IMR-90 (cell line): ENCODE measurements around the gene SLC26A5. TPM values are rescaled to one million over a fixed set of nuclear protein-coding genes. Genes with fewer than 3 reads are reported as not detected.

Source experiments
- ATAC-seq: fragments of 200-7000 bp; cut with Tn5 transposase; 2 replicates; pipeline ENCODE4 v1.9.1; 2020; ENCODE audit warnings: low read depth, mild to moderate bottlenecking, moderate library complexity
- BruUV-seq: library from RNA; stranded (reverse); fragments of 400-500 nt; replicated peaks from 2 replicates; lab custom pipeline; 2021; lab: Mats Ljungman, UMichigan
- CTCF ChIA-PET: fragments of 300-600 bp; formaldehyde crosslinking; extraction: SDS; loops from one replicate; lab custom pipeline; 2021; ENCODE audit warnings: antibody characterized with exemption; lab: Yijun Ruan, JAX
- POLR2A ChIA-PET: fragments of 300-600 bp; sonication (Branson Sonifier 250); formaldehyde crosslinking; loops from one replicate; lab custom pipeline; 2022; ENCODE audit warnings: antibody characterized with exemption; ENCODE audit not compliant: unreplicated experiment; lab: Charles Lee
- DNase-seq: peaks from one replicate; pipeline ENCODE4 v3.0.0; 2013
- H2AFZ ChIP-seq: replicated peaks from 2 replicates; pipeline ENCODE3; 2013; ENCODE audit warnings: low read length, mild to moderate bottlenecking; ENCODE audit not compliant: poor library complexity
- H2AK5ac ChIP-seq: 2 replicates; pipeline ENCODE4 v1.6.1; 2013; ENCODE audit warnings: low read depth, low read length, inconsistent platforms
- H2AK9ac ChIP-seq: replicated peaks from 2 replicates; pipeline ENCODE3; 2013; ENCODE audit warnings: mild to moderate bottlenecking, low read depth, low read length, moderate library complexity; ENCODE audit not compliant: poor library complexity
- H2BK120ac ChIP-seq: 2 replicates; pipeline ENCODE4 v1.6.1; 2013; ENCODE audit warnings: low read depth, low read length, inconsistent platforms
- H2BK15ac ChIP-seq: 3 replicates; pipeline ENCODE4 v1.6.1; 2013; ENCODE audit warnings: low read depth, low read length, inconsistent platforms
- H2BK20ac ChIP-seq: 2 replicates; pipeline ENCODE4 v1.6.1; 2013; ENCODE audit warnings: low read depth, mild to moderate bottlenecking, inconsistent platforms, low read length, moderate library complexity
- H2BK5ac ChIP-seq: 2 replicates; pipeline ENCODE4 v1.6.1; 2013; ENCODE audit warnings: mild to moderate bottlenecking, low read depth, low read length, inconsistent platforms; ENCODE audit not compliant: poor library complexity, severe bottlenecking
- H3K14ac ChIP-seq: replicated peaks from 2 replicates; pipeline ENCODE4 v1.6.1; 2013; ENCODE audit warnings: low read depth, low read length, inconsistent platforms
- H3K18ac ChIP-seq: 2 replicates; pipeline ENCODE4 v1.6.1; 2013; ENCODE audit warnings: low read depth, low read length, control low read depth
- H3K23ac ChIP-seq: 2 replicates; pipeline ENCODE4 v1.6.1; 2013; ENCODE audit warnings: low read depth, low read length, inconsistent platforms
- H3K27ac ChIP-seq: 2 replicates; pipeline ENCODE4 v1.5.1; 2013; ENCODE audit warnings: mild to moderate bottlenecking, control low read depth, low read length; ENCODE audit not compliant: insufficient read depth
- H3K27me3 ChIP-seq: 2 replicates; pipeline ENCODE4 v1.6.1; 2013; ENCODE audit warnings: low read length; ENCODE audit not compliant: control insufficient read depth, insufficient read depth
- H3K36me3 ChIP-seq: 2 replicates; pipeline ENCODE4 v1.6.1; 2013; ENCODE audit warnings: low read length, mixed read lengths; ENCODE audit not compliant: control insufficient read depth, insufficient read depth
- H3K4ac ChIP-seq: 2 replicates; pipeline ENCODE4 v1.6.1; 2013; ENCODE audit warnings: low read depth, low read length, inconsistent platforms
- H3K4me1 ChIP-seq: 2 replicates; pipeline ENCODE4 v1.6.1; 2013; ENCODE audit warnings: low read length, mixed read lengths; ENCODE audit not compliant: control insufficient read depth, insufficient read depth
- H3K4me2 ChIP-seq: 2 replicates; pipeline ENCODE4 v1.6.1; 2013; ENCODE audit warnings: low read depth, mild to moderate bottlenecking, control low read depth, low read length, moderate library complexity
- H3K4me3 ChIP-seq: 2 replicates; pipeline ENCODE4 v1.5.1; 2013; ENCODE audit warnings: low read depth, mild to moderate bottlenecking, control low read depth, low read length, moderate library complexity; ENCODE audit not compliant: insufficient read depth
- H3K56ac ChIP-seq: 2 replicates; pipeline ENCODE4 v1.6.1; 2013; ENCODE audit warnings: low read length, inconsistent platforms; ENCODE audit not compliant: insufficient read depth; ENCODE audit errors: extremely low read depth
- H3K79me1 ChIP-seq, 2 experiments: 2 replicates each; pipeline ENCODE4 v1.6.1; 2013; ENCODE audit warnings: low read length in 2 of 2, inconsistent platforms in 1 of 2, low read depth in 1 of 2
- H3K9ac ChIP-seq: 2 replicates; pipeline ENCODE4 v1.6.1; 2013; ENCODE audit warnings: low read depth, low read length, control low read depth
- H3K9me1 ChIP-seq: 2 replicates; pipeline ENCODE4 v1.6.1; 2013; ENCODE audit warnings: low read length, inconsistent platforms; ENCODE audit not compliant: insufficient read depth
- H3K9me3 ChIP-seq: 2 replicates; pipeline ENCODE4 v1.6.1; 2013; ENCODE audit warnings: low read length; ENCODE audit not compliant: control insufficient read depth, insufficient read depth
- H4K20me1 ChIP-seq: 2 replicates; pipeline ENCODE4 v1.6.1; 2013; ENCODE audit warnings: low read length, inconsistent platforms; ENCODE audit not compliant: insufficient read depth
- H4K5ac ChIP-seq: 2 replicates; pipeline ENCODE4 v1.6.1; 2013; ENCODE audit warnings: mild to moderate bottlenecking, low read depth, low read length, control low read depth
- H4K8ac ChIP-seq, 2 experiments: 2 replicates each; pipeline ENCODE4 v1.6.1; 2013; ENCODE audit warnings: low read depth in 2 of 2, low read length in 2 of 2, control low read depth in 1 of 2, inconsistent platforms in 1 of 2
- H4K91ac ChIP-seq: 2 replicates; pipeline ENCODE4 v1.6.1; 2013; ENCODE audit warnings: low read depth, low read length, inconsistent platforms; ENCODE audit not compliant: insufficient read depth
- NFE2L2 ChIP-seq: fragments of 150-350 bp; IDR thresholded peaks from 2 replicates; pipeline ENCODE4 v1.6.1; 2016; ENCODE audit warnings: low read depth, mild to moderate bottlenecking, low read length
- WGBS, 2 experiments: methylation state at CpG; one replicate each; pipeline versions ENCODE4 v1.1.5 to v1.1.7; 2013; ENCODE audit warnings: missing lambda C conversion rate in 2 of 2; ENCODE audit not compliant: insufficient read length in 1 of 2; ENCODE audit errors: extremely low coverage in 2 of 2; 5-methylcytosine and 5-hydroxymethylcytosine counted together
- dilution Hi-C: fragments of 300-500 bp; cut with HindIII; formaldehyde crosslinking; loops from one replicate; pipeline ENCODE4 v1.14.3; 2018; ENCODE audit warnings: low sequenced_read_pairs; ENCODE audit not compliant: unreplicated experiment
- in situ Hi-C: fragments of 300-500 bp; cut with MboI; formaldehyde crosslinking; loops from 3 replicates; pipeline ENCODE4 v1.14.3; 2019; ENCODE audit warnings: low sequenced_read_pairs, inconsistent platforms, mixed read lengths
- intact Hi-C: fragments of 100-400 bp; cut with micrococcal nuclease; formaldehyde crosslinking; loops from 2 replicates; pipeline ENCODE4 v1.10.0; 2022
- polyA plus RNA-seq, 3 experiments: library from polyadenylated mRNA; depleted of rRNA; stranded (reverse); fragments of >200 nt; gene quantifications; 2 replicates each; pipeline ENCODE4 v1.2.3, GENCODE V29; 2012; ENCODE audit warnings: low replicate concordance in 1 of 3
- total RNA-seq: library from RNA; depleted of rRNA; stranded (reverse); fragments of >200 nt; gene quantifications from 2 replicates; pipeline ENCODE4 v1.2.3, GENCODE V29; 2012
- TF ChIP-seq, protein P1 (sequence below): conservative IDR thresholded peaks from 2 replicates; pipeline ENCODE4 v1.5.1; 2012; ENCODE audit warnings: mild to moderate bottlenecking, low read depth, low read length, improper control_type of control experiment

The SLC26A5 gene
- total and polyA plus RNA-seq, 2 of the 4 experiments (the other 2 are of a cell fraction): not detected

DNA sequence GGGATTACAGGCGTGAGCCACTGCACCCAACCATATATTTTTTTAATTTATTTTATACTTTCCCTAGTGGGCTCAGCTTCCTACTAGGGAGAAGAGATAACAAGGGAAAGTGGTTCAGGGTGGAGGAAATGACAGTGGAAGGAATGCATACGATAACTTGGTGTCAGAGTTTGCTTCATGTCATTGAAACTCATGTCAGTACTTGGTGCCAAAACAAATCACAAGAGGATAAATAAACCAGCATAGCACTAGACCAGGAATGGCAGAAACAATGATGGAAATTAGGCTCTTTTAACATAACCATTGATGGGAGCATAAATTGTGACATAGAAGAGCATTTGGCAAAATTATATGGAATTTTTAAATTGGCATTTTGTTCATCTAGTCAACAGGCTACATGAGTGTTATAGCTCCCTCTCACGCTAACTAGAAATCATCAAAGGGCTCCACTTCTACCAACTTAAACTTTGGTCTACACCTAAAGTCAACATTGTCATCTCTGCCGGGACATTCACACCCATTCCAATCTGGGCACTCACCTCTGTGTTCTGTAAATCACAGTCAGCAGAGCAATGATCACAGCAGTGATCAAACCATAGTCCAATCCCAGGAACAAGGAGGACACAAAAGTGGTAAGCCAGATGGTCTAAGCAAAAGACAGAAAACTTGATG, 57.4 kb downstream of the SLC26A5 start:
- intact Hi-C loops: no loop called here
- Histone ChIP-seq H3K4me1 (no peaks in the 10 kb centered on the region), H2AK9ac (no peak overlapping the region), H4K8ac (no peak overlapping the region), H4K20me1 (no peaks in the 10 kb centered on the region), H3K4me2 (no peak overlapping the region), H2BK5ac (no peak overlapping the region), H3K9me1 (no peaks in the 10 kb centered on the region), H3K79me1 (no peaks in the 10 kb centered on the region), H3K9ac (no peak overlapping the region), H3K27me3 (peaks cover 5% of the 10 kb centered on the region), H3K23ac (no peak overlapping the region), H3K4me3 (no peak overlapping the region), H3K36me3 (no peaks in the 10 kb centered on the region), H3K56ac (no peak overlapping the region), H2AFZ (no peak overlapping the region), H3K27ac (no peak overlapping the region), H3K9me3 (no peaks in the 10 kb centered on the region), H4K5ac (no peak overlapping the region), H2AK5ac (no peak overlapping the region), H2BK120ac (no peak overlapping the region), H3K14ac (no peak overlapping the region), H3K4ac (no peak overlapping the region), H3K18ac (no peak overlapping the region), H4K91ac (no peak overlapping the region), H2BK15ac (no peak overlapping the region), H2BK20ac (no peak overlapping the region)
- in situ Hi-C loops: no loop called here
- dilution Hi-C loops: no loop called here
- ChIA-PET CTCF (no interaction called here), POLR2A (no interaction called here)
- TF ChIP-seq NFE2L2: no peak
- TF ChIP-seq, protein P1, sequence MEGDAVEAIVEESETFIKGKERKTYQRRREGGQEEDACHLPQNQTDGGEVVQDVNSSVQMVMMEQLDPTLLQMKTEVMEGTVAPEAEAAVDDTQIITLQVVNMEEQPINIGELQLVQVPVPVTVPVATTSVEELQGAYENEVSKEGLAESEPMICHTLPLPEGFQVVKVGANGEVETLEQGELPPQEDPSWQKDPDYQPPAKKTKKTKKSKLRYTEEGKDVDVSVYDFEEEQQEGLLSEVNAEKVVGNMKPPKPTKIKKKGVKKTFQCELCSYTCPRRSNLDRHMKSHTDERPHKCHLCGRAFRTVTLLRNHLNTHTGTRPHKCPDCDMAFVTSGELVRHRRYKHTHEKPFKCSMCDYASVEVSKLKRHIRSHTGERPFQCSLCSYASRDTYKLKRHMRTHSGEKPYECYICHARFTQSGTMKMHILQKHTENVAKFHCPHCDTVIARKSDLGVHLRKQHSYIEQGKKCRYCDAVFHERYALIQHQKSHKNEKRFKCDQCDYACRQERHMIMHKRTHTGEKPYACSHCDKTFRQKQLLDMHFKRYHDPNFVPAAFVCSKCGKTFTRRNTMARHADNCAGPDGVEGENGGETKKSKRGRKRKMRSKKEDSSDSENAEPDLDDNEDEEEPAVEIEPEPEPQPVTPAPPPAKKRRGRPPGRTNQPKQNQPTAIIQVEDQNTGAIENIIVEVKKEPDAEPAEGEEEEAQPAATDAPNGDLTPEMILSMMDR: no peak
- DNase-seq (no peak), ATAC-seq (no peak)
- WGBS, 2 experiments: 58% methylated on average over 2 of the region's 4 CpGs; no CpG with 5 or more reads in 1 of the 2 experiments
- no TSS peak for BruUV-seq
